ENCODE measurements around the gene SNTA1.
"Not testable (repeated sequence)": the region's sequence is repeated elsewhere in the genome, so short reads cannot be mapped to it uniquely, and the experiment has no call there.

SNTA1 gene

DNA sequence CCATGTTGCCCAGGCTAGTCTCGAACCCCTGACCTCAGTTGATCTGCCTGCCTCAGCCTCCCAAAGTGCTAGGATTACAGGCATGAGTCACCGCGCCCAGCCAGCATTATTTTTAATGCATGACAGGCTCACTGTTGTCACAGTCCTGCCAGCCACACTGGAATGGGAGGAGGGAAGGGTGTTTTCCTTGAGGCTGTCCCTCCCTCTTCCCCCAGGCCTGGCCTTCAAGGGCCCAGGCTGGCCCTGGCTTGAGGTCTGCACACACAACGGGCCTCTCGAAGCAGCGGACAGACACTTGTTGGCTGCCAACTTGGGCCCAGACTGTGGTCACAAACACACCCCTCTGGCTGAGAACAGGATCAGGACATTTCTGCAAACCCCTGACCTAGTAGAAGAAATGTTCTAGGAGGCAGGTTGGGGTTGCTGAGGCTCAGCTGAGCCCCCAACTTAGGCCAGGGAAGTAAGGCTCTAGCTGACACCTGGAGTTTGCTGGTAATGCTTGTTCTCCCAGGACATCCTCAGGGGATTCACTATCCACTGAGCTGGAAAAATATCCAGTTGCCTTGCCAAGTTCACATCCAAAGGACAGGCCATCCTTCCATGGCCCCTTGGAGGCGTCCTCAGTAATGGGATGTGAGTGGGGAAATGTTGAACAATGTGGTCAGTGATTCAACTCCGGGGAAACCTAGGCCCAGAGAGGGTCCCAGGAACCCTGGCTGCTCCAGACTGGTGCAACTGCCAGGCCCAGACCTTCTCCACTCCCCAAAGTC is 9.9 kb downstream of the SNTA1 start:
- in situ Hi-C loops (cut with MboI; ENCODE audit: low sequenced_read_pairs), result no loop called here

DNA sequence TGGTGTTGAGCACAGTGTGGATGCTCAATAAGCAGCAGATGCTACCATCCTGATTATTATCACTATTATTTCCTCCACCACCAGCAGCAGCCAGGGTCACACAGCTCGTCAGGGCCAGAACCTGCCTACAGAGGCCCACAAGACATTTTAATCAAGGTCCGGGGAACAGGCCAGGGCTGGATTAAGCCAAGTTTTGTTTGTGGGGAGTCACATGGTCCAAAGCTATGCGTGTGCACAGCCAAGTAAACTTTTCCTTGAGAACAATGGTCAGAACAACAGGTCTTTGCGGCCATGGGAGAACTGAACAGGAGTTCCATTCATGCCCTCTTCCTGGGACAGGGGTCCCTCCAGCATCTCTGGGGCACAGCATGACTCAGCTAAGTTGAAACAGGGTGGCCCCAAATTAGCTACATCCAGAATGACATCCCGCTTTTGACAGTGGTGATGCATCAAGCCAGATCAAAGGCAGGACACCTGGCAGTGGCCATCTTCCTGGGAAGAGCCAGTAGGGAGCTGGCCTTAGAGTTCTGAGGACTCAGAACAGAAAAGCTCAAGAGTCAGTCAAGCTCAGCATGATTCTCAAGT is 11.7 kb downstream of the SNTA1 start:
- in situ Hi-C loops (cut with MboI; ENCODE audit: low sequenced_read_pairs), result no loop called here

DNA sequence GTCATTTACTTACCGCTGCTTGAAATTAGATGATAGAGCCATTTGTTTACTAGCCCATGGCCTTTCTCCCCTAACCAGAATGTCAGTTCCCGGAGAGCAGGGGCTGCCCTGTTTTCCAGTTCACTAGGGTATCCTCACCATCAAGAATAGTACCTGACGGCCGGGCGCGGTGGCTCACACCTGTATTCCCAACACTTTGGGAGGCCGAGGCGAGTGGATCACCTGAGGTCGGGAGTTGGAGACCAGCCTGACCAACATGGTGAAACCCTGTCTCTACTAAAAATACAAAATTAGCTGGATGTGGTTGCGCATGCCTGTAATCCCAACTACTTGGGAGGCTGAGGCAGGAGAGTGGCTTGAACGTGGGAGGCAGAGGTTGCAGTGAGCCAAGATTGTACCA is 19.7 kb downstream of the SNTA1 start:
- in situ Hi-C loops (cut with MboI; ENCODE audit: low sequenced_read_pairs), result not testable (repeated sequence)

DNA sequence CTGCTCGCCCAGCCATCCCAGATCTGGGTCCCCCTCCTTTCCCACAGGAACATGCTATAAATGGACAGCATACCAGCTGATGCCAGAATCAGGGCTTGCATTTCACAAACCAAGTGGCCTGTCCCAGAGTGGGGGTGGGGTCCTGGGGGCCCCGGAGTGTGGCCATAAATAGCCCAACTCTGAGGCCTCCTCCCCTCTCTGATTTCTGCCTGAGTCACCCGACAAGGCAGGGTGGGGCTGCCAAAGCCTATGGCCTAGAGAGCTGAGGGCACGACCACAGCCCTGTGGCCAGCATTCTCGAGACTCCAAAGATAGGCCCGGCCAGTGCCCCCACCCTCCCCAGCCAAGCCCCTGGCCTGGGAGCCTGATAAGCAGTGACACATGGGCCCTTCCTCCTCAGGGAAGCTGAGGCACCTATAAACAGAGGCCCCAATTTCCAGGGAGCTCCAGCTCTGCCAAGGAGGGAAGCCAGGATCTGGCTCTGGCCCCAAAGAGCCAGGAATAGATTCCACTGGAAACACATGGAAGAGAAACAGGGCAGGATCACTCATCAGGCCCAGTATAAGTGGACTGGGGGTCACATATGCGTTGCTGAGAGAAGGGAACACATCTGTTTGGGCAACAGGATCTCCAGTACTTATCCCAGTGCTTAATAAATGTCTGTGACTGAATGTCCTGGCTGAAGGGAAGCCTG is 20.3 kb downstream of the SNTA1 start:
- in situ Hi-C loops (cut with MboI; ENCODE audit: low sequenced_read_pairs), result no loop called here

DNA sequence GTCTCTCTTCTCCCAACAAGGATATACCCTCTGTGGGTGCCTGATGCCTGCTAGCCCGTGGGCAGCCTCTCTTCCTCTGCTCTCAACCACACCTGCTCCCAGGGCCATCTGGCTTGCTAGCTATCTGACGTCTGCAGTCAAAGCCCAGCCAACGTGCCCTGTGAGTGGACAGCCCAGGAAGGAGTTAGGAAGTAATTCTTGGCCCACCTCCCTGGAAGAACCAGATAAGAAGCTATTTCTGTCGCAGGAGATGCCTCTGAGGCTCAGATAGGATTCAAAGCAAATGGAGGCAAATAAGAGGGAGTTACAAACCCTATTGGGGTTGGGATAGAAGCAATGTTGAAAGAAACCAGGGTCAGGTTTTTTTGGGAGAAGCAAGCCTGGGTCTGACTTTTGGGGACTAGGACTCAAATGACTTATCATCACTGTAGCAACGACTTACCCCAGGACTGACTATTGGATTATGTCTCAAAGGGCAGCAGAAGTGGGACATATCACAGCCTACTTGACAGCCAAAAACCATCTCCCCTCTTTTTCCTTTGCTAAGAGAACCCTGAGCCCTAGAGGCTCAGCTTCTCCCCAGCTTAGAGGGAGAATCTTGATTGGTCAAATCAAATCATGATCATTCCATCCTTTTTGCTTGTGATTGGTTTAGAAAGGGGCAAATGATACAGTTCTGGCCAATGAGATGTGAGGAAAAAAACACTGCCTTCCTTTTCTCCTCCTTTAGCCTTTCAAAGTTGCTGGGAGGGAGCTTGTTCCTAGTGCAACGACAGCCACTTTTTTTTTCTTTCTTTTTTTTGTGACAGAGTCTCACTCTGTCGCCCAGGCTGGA is 24.2 kb downstream of the SNTA1 start:
- in situ Hi-C loops (cut with MboI; ENCODE audit: low sequenced_read_pairs), result no loop called here

DNA sequence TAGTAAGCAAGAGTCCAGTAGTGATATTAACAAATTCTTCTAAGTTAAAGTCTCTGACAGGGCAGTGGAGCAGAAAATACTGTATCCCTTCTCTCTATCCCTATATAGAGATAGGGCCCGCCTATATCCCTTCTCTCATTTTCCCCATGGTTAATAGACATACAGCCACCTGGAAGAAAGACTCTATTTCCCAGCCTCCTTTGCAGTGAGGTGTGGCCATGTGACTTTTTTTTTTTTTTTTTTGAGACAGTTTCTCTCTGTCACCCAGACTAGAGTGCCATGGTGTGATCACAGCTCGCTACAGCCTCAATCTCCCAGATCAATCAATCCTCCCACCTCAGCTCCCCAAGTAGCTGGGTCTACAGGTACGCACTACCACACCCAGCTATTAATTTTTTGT is 25.5 kb downstream of the SNTA1 start:
- in situ Hi-C loops (cut with MboI; ENCODE audit: low sequenced_read_pairs), result no loop called here

DNA sequence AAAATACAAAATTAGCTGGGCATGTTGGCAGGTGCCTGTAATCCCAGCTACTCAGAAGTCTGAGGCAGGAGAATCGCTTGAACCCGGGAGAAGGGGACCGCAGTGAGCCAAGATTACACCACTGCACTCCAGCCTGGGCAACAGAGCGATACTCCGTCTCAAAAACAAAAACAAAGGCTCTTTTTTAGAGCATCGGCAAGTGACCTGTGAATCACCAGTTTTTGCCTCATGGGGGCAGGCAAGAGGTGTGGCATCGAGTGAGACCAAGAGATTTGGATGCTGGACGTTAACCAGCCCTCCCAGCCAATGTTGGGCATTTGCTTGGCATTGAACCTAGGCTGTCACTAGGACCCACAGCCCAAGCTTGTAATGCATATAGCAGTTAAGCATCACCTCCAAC is 27.6 kb downstream of the SNTA1 start:
- in situ Hi-C loops (cut with MboI; ENCODE audit: low sequenced_read_pairs), result no loop called here

DNA sequence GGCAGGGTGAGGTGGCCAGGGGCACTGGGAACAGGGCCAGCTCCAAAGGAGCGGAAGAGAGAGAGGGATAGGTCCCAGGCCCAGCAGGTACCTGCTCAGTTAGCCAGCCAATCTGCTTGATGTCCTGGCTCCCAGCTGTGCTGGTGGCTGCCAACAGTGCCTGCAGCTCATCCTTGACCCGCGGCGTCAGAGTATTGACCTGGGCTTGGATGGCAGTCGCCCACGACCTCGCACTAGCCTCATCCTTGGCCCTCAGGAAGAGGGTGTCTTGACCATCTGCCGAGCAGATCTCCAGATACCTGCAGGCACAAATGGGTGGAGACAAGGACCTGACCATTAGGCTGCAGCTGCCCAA is 31.1 kb downstream of the SNTA1 start:
- in situ Hi-C loops (cut with MboI; ENCODE audit: low sequenced_read_pairs), result no loop called here

DNA sequence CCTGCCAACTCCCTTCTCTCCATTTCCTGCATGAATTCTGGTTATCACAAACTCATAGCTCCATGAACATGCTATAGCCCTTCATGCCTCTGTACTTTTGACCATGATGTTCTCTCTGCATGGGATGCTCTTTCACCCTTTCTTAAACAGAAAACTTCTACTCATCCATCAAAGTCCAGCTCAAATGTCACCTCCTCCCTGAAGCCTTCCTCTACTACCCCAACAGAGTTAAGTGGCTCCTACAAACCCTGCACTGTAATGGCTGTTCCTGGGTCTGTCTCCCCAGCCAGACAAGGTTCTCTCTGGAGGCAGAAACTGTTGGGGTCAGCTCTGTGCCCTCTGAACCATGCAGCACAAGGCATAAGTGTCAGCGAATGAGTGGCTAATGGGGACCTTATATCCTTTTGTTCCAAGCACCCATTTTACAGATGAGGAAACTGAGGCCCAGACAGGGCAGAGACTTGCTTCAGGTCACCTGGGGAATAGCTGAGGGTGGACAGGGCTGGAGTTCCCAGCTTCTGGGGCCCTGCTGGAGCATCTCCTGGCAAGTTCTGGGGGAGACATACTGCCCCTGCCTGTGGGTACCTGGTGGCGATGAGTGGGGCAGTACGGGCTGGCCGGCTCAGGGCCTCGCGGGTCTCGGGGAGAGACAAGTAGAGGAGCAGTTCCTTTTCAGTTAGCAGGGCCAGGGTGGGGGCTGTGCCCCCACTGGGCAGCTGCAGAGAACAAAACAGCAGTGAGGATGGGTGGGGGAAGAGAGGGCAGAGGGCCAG is 31.7 kb downstream of the SNTA1 start:
- in situ Hi-C loops (cut with MboI; ENCODE audit: low sequenced_read_pairs), result no loop called here

DNA sequence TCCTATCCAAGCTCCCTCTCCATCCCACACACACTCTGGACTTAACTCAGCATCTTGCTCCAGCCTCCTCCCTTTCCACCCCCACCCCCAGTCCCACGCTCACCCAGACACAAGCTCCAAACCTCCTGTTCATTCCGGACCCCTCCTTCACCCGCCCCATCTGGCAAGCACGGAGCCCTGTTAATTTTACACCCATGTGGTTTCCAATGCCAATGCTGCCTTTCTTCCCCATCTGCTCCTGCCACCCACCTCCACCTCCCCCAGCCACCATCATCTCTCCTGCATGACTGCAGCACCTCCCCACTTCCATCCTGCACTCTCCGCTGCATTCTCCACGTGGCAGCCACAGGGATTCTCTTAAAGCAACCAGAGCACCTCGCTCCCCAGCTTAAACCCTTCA is 32.3 kb downstream of the SNTA1 start:
- in situ Hi-C loops (cut with MboI; ENCODE audit: low sequenced_read_pairs), result no loop called here

DNA sequence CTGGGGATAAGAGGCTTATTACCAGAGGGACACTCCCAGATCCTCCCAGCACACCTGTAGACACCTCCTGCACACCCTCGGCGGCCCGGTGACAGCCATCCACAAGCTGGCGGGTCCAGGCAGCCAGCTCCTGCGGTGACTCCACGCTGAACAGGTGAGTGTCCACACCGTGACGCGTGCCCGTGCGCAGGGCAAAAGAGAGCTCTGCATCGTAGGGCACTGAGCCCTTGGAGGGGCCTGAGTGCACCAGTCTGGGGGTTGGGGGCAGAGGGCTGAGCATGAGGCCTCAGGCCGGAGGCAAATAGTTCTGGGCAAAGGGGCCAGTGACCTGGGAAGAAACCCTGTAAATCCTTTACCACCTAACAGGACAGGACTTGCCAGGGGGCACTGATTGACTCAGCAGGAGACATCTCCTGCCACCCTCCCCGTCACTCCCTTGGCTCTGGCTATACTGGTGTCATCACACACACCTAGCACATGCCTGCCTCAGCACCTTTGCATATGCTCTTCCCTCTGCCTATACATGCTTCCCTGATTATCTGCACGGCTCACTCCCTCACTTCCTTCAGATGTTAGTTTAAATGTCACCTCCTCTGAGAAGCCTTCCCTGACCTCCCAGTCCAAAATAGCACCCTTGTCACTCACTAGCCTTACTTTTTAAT is 33.4 kb downstream of the SNTA1 start:
- in situ Hi-C loops (cut with MboI; ENCODE audit: low sequenced_read_pairs), result no loop called here

DNA sequence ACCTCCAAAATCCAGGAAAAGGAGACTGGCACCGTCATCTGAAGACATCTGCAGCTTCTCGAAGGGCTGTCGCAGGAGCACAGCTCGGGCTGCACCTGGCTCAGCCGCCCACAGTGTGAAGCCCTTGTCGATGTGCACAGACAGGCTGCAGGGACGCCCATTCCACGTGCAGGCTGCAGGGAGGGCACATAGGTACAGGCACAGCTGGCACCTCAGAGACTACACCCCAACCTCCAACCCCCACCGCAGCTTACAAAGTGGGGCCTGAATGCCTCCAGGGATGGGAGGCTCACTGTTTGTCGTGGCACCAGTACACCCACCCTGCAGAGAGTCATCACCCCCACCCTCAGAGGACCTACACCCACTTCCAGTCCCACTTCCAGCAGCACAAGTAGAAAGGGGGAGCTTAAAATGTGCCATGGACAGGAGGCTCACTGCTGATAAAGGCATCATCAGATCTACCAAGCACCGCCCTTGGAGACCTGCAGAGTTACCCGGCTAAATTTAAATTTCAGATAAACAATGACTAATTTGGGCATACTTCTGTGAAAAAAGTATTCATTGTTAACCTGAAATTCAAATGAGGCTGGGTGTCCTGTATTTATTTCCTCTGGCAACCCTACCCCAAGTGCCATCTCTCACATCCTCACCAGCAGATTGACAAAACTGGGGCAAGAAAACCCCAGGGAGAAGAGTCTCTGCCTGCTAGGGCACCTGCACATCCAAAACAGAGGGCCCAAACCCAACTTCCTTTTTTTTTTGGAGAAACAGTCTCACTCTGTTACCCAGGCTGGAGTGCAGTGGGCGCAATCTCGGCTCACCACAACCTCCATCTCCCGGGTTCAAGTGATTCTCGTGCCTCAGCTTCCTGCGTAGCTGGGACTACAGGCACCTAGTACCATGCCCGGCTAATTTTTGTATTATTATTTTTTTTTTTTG is 34.6 kb downstream of the SNTA1 start:
- in situ Hi-C loops (cut with MboI; ENCODE audit: low sequenced_read_pairs), result no loop called here

DNA sequence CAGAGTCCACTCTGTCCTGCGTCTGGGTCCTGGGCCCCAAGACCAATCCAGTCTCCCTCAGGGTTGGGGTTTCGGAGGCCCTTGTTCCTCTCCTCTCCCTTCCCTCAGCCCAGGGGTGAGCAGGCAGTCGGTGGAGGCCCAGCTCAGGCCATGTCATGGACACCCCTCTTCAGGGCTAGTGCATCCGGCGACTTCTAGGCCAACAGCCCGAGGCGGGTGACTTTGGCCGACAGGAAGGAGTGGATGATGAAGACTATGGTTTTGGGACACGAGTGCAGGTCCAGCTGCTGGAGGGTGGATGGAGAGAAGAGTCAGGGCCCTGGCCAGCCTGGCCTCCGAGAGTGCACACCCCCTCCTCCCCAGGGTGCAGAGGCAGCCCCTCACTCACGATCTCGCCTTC is 35.2 kb downstream of the SNTA1 start:
- in situ Hi-C loops (cut with MboI; ENCODE audit: low sequenced_read_pairs), result no loop called here

DNA sequence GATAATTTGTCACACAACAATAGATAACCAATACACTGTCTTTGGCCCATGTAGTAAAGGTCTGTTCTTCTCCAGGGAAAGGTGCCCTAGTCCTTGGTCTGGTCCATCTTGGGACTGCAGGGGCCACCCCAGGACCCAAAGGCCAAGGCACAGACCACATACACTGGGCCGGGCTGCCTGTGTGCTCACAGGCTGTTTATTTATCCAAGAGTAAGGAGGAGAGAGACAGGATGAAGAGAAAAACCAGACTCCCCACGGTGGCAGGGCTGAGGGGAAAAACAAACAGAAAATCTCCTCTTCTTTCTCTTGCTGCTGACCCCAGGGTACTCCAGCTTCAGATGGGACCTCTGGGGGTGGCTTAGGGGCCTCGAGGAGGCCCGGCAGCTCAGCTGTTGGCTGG is 35.8 kb downstream of the SNTA1 start:
- in situ Hi-C loops (cut with MboI; ENCODE audit: low sequenced_read_pairs), result no loop called here

DNA sequence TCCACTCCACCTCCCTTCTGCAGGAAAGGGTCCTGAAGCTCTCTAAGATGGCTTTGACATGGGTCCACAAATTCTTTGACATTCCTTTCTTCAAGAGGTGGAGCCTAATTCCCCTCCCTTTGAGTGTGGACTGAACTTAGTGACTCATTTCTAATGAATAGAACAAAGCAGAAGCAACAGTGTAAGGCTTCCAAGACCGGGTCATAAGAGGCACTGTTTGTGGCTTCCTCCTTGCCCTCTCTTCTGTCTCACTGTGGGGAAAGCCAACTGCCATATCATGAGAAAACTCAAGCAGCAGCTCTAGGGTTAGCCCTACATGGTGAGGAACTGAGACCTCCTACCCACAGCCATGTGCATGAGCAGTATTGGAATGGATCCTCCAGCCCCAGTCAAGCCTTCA is 36.3 kb downstream of the SNTA1 start:
- in situ Hi-C loops (cut with MboI; ENCODE audit: low sequenced_read_pairs), result no loop called here

DNA sequence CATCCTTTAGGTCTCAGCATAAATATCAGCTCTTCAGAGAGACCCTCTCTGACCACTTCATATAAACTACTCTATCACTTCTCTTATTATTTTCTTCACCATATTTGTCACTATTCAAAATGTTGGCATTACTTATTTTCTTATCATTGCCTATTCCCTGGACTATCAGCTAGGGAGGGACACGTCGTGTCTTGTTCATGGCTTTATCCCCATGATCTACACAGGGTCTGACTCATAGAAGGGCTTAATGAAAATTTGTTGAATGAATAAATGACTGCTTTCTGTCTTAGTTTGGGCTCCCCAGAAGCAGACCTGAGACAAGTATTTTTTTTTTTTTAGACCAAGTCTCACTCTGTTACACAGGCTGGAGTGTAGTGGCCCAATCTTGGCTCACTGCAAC is 39.3 kb downstream of the SNTA1 start:
- in situ Hi-C loops (cut with MboI; ENCODE audit: low sequenced_read_pairs), result no loop called here

DNA sequence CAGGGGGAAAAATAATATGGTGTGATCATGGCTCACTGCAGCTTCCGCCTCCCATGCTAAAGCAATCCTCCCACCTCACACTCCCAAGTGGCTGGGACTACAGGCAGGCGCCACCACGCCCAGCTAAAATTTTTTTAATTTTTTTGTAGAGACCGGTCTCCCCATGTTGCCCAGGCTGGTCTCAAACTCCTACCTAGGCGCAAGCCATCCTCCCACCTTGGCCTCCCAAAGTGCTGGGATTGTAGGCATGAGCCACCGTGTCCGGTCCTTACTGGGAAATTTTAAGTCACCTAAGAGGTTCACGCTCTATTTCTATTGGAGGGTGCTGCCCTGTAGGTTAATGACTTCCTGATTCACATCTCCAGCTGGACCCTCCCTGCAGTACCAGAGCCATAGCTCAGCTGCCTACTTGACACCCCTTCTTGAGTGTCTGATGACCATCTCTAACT is 41.6 kb downstream of the SNTA1 start:
- in situ Hi-C loops (cut with MboI; ENCODE audit: low sequenced_read_pairs), result no loop called here

DNA sequence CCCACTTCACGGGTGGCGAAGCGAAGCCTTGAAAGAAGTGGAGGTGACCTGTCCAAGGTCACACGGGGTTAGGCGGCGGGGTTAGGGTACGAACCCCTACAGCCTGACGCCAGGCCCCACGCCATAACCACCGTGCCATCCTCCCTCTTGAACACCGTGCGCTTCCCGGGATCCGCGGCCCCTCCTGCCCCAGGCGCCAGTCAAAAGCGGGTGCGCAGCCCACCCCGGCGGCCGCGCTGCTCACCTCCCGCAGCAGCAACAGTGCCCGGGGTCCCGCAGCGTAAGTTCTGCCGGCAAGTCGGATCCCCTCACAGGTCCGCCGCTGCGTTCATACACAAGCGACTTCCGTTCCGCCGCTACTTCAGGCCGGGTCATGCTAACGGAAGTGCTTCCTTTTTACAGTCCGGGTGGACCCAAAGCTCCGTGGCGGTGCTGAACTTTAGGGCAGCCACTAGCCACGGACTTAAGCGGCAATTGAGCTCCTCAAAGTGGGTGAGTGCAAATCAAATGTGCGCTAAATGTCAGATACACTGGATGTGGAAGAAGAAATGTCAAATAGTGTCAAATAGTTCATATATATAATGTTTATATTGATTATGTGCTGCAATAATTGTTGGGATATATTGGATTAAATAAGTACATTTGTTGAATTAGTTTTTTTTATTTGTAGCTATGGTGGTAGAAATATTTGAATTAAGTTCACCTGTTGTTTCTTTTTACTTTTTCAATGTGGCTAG is 42.2 kb downstream of the SNTA1 start, which contains the start of gene CDK5RAP1:
CDK5RAP1 (minus strand) TSS at position 336 of the 737 bp plus-strand sequence. CDS start 4,455 bp downstream, outside the sequence.
- in situ Hi-C loops (cut with MboI; ENCODE audit: low sequenced_read_pairs), result no loop called here

Data from HL-60/S4 treated with phorbol 12-myristate 13-acetate at 8.2 ng/mL for 4 days and 3 days (cell line).